ENCODE results near the gene WDR37.

DNA sequence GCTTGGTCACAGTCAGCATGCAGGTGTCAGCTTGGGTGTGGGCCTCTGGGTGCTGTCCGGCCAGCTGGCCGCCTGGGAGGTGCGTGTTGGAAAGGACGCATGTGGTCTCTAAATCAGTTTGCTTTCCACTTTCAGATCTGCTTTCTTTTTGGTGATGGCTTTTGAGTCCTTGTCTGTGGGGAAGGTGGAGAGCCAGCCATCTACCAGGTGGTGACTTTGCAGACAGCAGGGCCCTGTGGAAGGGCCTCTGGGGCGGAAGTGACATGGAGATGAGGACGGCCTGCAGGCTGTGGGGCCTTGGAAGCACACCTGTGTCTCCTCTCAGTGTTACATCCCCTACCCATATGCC lies 59.4 kb downstream of the WDR37 start:
- TF ChIP-seq YY1 (tag by site-specific recombination; IDR thresholded peaks at IDR 0.05) (no peak), SP7 (tag by site-specific recombination; IDR thresholded peaks at IDR 0.05) (no peak), ZNF184 (tag by site-specific recombination; IDR thresholded peaks at IDR 0.05) (no peak)
- TF ChIP-seq, protein P1, sequence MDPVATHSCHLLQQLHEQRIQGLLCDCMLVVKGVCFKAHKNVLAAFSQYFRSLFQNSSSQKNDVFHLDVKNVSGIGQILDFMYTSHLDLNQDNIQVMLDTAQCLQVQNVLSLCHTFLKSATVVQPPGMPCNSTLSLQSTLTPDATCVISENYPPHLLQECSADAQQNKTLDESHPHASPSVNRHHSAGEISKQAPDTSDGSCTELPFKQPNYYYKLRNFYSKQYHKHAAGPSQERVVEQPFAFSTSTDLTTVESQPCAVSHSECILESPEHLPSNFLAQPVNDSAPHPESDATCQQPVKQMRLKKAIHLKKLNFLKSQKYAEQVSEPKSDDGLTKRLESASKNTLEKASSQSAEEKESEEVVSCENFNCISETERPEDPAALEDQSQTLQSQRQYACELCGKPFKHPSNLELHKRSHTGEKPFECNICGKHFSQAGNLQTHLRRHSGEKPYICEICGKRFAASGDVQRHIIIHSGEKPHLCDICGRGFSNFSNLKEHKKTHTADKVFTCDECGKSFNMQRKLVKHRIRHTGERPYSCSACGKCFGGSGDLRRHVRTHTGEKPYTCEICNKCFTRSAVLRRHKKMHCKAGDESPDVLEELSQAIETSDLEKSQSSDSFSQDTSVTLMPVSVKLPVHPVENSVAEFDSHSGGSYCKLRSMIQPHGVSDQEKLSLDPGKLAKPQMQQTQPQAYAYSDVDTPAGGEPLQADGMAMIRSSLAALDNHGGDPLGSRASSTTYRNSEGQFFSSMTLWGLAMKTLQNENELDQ (tag by site-specific recombination; IDR thresholded peaks at IDR 0.05; ENCODE audit: low read depth) = no peak
- TF ChIP-seq, protein P2, sequence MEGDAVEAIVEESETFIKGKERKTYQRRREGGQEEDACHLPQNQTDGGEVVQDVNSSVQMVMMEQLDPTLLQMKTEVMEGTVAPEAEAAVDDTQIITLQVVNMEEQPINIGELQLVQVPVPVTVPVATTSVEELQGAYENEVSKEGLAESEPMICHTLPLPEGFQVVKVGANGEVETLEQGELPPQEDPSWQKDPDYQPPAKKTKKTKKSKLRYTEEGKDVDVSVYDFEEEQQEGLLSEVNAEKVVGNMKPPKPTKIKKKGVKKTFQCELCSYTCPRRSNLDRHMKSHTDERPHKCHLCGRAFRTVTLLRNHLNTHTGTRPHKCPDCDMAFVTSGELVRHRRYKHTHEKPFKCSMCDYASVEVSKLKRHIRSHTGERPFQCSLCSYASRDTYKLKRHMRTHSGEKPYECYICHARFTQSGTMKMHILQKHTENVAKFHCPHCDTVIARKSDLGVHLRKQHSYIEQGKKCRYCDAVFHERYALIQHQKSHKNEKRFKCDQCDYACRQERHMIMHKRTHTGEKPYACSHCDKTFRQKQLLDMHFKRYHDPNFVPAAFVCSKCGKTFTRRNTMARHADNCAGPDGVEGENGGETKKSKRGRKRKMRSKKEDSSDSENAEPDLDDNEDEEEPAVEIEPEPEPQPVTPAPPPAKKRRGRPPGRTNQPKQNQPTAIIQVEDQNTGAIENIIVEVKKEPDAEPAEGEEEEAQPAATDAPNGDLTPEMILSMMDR (tag by site-specific recombination; IDR thresholded peaks at IDR 0.05) = no peak

Data from HEK293 (cell line).